Measurements from ENCODE around the gene CCDC187.

CCDC187 gene

GRCh38 chr9:136257381-136258298, 46.3 kb downstream of the CCDC187 start:
- FAIRE-seq (no peak), DNase-seq (ENCODE audit: insufficient read length) (no peak)
- no peak for TF ChIP-seq TAF1 (IDR thresholded peaks at IDR 0.05; ENCODE audit: borderline replicate concordance, low read depth, low read length)
- TF ChIP-seq POLR2A (IDR thresholded peaks at IDR 0.05; ENCODE audit: low read depth, low read length): no peak
- TF ChIP-seq POLR2AphosphoS5 (IDR thresholded peaks at IDR 0.05; ENCODE audit: low read depth, low read length): no peak

GRCh38 chr9:136255896-136256890, 47.7 kb downstream of the CCDC187 start:
- FAIRE-seq (no peak), DNase-seq (ENCODE audit: insufficient read length) (no peak)
- TF ChIP-seq POLR2AphosphoS5 (IDR thresholded peaks at IDR 0.05; ENCODE audit: low read depth, low read length): no peak
- no peak for TF ChIP-seq TAF1 (IDR thresholded peaks at IDR 0.05; ENCODE audit: borderline replicate concordance, low read depth, low read length)
- TF ChIP-seq POLR2A (IDR thresholded peaks at IDR 0.05; ENCODE audit: low read depth, low read length): no peak

DNA sequence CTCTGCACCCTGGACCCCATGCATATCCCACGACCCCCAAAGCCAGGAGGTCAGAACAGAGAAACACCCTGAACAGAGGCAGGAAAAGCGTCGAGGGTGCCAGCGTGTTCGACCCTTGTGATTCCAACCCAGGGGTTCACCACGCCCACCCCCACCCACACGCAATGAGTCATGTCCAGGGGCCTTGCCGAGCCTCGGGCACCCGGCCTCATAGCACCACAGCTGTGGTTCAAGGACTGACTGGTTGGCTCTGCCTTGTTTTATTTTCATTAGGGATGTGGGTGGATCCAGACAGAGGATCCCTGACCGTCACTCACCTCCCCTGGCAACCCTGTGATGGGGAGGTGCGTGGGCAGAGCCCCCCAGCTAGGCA, 48.7 kb downstream of the CCDC187 start:
- DNase-seq (ENCODE audit: insufficient read length): no peak
- no peak for TF ChIP-seq POLR2A (IDR thresholded peaks at IDR 0.05; ENCODE audit: low read depth, low read length)
- no peak for TF ChIP-seq POLR2AphosphoS5 (IDR thresholded peaks at IDR 0.05; ENCODE audit: low read depth, low read length)
- no peak for TF ChIP-seq TAF1 (IDR thresholded peaks at IDR 0.05; ENCODE audit: borderline replicate concordance, low read depth, low read length)
- FAIRE-seq: no peak

GRCh38 chr9:136254381-136255165, 49.3 kb downstream of the CCDC187 start:
- TF ChIP-seq POLR2A (IDR thresholded peaks at IDR 0.05; ENCODE audit: low read depth, low read length) (no peak), TAF1 (IDR thresholded peaks at IDR 0.05; ENCODE audit: borderline replicate concordance, low read depth, low read length) (no peak), POLR2AphosphoS5 (IDR thresholded peaks at IDR 0.05; ENCODE audit: low read depth, low read length) (no peak)
- DNase-seq (ENCODE audit: insufficient read length) (no peak), FAIRE-seq (no peak)

DNA sequence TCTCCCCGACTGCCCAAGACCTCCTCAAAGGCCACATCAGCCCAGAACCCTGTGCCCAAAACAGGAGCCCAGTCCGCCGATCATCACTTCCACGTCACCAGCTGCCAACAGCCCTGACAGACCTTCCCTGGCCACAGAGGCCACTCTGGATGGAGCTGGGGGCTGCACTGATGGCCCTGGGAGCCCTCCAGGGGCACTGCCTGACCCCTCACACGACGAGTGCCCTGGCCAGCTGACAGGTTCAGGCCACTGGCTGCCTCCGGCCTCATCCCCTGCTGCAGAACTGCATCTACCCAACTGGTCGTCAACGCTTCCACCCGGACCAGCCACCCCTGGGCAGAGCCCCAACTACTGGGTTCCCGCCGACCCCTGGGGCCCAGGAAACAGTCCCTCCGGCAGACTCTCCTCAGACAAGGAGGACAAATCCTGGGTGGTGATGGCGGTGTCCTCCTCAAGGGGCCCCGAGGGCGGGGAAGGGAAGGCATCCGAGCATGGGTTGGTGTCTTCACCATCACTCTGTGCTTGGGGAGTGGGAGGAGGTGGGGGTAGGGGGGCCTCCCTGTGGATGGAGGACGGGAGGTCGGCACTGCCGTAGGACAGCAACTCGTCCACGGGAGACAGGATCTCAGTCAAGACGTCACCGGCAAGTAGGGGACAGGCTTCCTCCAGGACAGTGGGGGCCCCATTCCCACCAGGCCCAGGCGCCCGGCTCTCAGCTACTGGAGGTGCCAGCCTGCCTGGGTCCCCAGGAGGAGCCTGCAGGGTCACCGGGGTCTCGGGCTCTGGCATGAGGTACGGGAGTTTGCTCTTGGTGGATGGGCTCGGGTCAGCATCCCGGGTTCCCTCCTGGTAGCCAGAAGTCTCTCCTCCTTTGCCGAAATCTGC, 50.4 kb downstream of the CCDC187 start:
- TF ChIP-seq POLR2A (IDR thresholded peaks at IDR 0.05; ENCODE audit: low read depth, low read length) (no peak), POLR2AphosphoS5 (IDR thresholded peaks at IDR 0.05; ENCODE audit: low read depth, low read length) (no peak), TAF1 (IDR thresholded peaks at IDR 0.05; ENCODE audit: borderline replicate concordance, low read depth, low read length) (no peak)
- FAIRE-seq: no peak
- no peak for DNase-seq (ENCODE audit: insufficient read length)

DNA sequence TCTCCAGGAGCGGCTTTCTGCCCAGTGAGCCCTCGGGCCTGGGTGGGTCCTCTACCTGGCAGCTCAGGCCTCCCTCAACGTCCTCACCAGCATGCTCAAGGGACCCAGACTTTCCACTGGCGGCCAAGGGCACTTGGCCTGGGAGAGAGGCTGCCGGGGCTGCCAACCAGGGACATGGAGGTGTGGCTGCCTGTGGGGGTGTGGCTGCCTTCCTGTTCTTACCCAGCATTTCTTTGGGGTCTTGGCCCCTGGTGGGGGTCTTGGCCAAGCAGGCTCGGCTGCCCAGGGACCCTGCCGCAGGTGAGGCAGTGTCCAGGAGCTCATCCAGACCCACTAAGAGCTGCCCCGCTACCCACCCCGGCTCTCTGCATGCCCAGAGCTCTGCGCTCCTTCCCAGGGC, 51.0 kb downstream of the CCDC187 start:
- no peak for TF ChIP-seq POLR2A (IDR thresholded peaks at IDR 0.05; ENCODE audit: low read depth, low read length)
- no peak for TF ChIP-seq POLR2AphosphoS5 (IDR thresholded peaks at IDR 0.05; ENCODE audit: low read depth, low read length)
- TF ChIP-seq TAF1 (IDR thresholded peaks at IDR 0.05; ENCODE audit: borderline replicate concordance, low read depth, low read length): no peak
- no peak for FAIRE-seq
- DNase-seq (ENCODE audit: insufficient read length): no peak

- no peak for DNase-seq (ENCODE audit: insufficient read length)
- TF ChIP-seq POLR2AphosphoS5 (IDR thresholded peaks at IDR 0.05; ENCODE audit: low read depth, low read length): no peak
- no peak for TF ChIP-seq POLR2A (IDR thresholded peaks at IDR 0.05; ENCODE audit: low read depth, low read length)
- no peak for TF ChIP-seq TAF1 (IDR thresholded peaks at IDR 0.05; ENCODE audit: borderline replicate concordance, low read depth, low read length)
- FAIRE-seq: no peak
These were observed 51.6 kb downstream of the CCDC187 start for GRCh38 chr9:136252281-136252680.

GRCh38 chr9:136251264-136252115, 52.4 kb downstream of the CCDC187 start:
- TF ChIP-seq POLR2A (IDR thresholded peaks at IDR 0.05; ENCODE audit: low read depth, low read length) (no peak), POLR2AphosphoS5 (IDR thresholded peaks at IDR 0.05; ENCODE audit: low read depth, low read length) (no peak), TAF1 (IDR thresholded peaks at IDR 0.05; ENCODE audit: borderline replicate concordance, low read depth, low read length) (no peak)
- FAIRE-seq (no peak), DNase-seq (ENCODE audit: insufficient read length) (no peak)

DNA sequence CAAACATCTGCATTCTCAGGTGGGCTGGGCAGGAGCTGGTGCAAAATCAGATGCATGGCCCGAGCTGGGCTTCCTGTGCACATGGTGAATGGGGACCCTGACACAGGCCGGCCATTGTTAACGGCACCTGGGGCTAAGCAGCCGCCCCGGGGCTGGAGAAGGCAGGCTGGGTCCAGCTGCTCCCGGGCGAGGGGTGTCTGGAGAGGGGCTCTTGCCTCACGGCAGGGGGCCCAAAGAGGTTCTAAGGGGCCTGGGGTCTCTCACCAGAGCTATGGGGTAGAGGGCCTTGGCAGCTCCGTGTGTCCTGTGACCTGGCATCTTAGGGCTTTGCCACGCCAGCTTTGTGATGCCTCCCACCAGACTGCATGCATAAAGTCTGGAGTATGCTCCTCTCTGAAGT, 53.2 kb downstream of the CCDC187 start:
- FAIRE-seq: no peak
- no peak for TF ChIP-seq POLR2AphosphoS5 (IDR thresholded peaks at IDR 0.05; ENCODE audit: low read depth, low read length)
- TF ChIP-seq POLR2A (IDR thresholded peaks at IDR 0.05; ENCODE audit: low read depth, low read length): no peak
- TF ChIP-seq TAF1 (IDR thresholded peaks at IDR 0.05; ENCODE audit: borderline replicate concordance, low read depth, low read length): no peak
- no peak for DNase-seq (ENCODE audit: insufficient read length)

All from GM12892 (cell line).